ENCODE measurements around the gene SRD5A1. TPM values are rescaled to one million over a fixed set of nuclear protein-coding genes. Genes with fewer than 3 reads are reported as not detected.

SRD5A1 gene
- total RNA-seq, 4 donors from 2014 or later: 9.0 to 79.8 (median 17.0) TPM

DNA sequence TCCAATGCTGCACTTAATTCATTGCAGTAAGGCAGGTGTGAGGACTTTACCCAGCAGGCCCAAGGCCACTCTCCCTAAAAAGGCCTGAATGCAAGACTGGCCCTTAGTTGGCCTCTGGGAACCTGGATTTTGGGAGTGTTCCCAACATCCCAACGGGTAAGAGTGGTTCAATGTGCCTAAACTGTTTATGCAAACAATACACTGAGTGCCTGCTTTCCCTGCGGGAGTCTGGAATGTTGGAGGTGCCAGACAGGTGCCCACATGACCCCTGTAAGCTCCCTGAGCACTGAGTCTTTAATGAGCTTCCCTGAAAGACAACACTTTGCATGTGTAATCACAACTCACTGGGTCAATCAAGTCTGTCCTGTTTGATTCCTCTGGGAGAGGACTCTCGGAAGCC is 37.8 kb upstream of the SRD5A1 start:
- Histone ChIP-seq H3K4me3 (no peak overlapping the region), H3K36me3 (peaks cover 0 to 19% (median 8%) of the 10 kb centered on the region in 4 donors), H3K27ac (no peak overlapping the region), H3K9me3 (no peaks in the 10 kb centered on the region), H3K4me1 (no peaks in the 10 kb centered on the region), H3K27me3 (no peaks in the 10 kb centered on the region)
- DNase-seq: no peak
- WGBS, 2 donors (ENCODE audit: low coverage in 1 of 2): 84% methylated on average over 3 of the region's 3 CpGs; no CpG with 5 or more reads in 1 of the 2 donors
- intact Hi-C loops (cut with DNase I; ENCODE audit: low total_unique reads): no loop called here
- TF ChIP-seq, protein P1, sequence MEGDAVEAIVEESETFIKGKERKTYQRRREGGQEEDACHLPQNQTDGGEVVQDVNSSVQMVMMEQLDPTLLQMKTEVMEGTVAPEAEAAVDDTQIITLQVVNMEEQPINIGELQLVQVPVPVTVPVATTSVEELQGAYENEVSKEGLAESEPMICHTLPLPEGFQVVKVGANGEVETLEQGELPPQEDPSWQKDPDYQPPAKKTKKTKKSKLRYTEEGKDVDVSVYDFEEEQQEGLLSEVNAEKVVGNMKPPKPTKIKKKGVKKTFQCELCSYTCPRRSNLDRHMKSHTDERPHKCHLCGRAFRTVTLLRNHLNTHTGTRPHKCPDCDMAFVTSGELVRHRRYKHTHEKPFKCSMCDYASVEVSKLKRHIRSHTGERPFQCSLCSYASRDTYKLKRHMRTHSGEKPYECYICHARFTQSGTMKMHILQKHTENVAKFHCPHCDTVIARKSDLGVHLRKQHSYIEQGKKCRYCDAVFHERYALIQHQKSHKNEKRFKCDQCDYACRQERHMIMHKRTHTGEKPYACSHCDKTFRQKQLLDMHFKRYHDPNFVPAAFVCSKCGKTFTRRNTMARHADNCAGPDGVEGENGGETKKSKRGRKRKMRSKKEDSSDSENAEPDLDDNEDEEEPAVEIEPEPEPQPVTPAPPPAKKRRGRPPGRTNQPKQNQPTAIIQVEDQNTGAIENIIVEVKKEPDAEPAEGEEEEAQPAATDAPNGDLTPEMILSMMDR (IDR thresholded peaks at IDR 0.05): no peak
- TF ChIP-seq POLR2AphosphoS5 (IDR thresholded peaks at IDR 0.05) (no peak), POLR2A (IDR thresholded peaks at IDR 0.05) (no peak), EP300 (IDR thresholded peaks at IDR 0.05; ENCODE audit: low read depth) (no peak)
- in situ Hi-C loops (cut with MboI; ENCODE audit: low pct_ligation_motif_present in 1 of 4, low pct_unique_long_range_greater_than_20kb in 1 of 4, low sequenced_read_pairs in 3 of 4): loop anchor here in 1 of 4 donors (25.0 kb wide), 1 partner anchor 1108 kb away; no protein-coding TSS in a partner anchor

DNA sequence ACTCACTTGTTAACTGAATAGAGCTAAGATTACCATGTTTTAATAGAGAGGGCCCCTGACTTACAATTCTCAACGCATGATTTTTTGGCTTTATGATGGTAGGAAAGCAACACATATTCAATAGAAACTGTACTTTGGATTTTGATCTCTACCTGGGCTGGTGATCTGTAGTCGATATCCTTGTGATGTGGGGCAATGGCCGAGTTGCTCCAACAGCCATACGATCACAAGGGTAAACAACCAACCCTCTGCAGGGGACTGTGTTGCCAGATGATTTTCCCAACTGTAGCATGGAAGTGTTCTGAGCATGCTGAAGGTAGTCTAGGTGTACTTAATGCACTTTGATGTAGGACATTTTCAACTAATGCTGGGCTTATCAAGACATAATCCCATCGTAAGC is 36.9 kb upstream of the SRD5A1 start:
- TF ChIP-seq EP300 (IDR thresholded peaks at IDR 0.05; ENCODE audit: low read depth) (no peak), POLR2AphosphoS5 (IDR thresholded peaks at IDR 0.05) (no peak), POLR2A (IDR thresholded peaks at IDR 0.05) (no peak)
- TF ChIP-seq, protein P1 (IDR thresholded peaks at IDR 0.05): no peak
- intact Hi-C loops (cut with DNase I; ENCODE audit: low total_unique reads) (no loop called here), in situ Hi-C loops (cut with MboI; ENCODE audit: low pct_ligation_motif_present in 1 of 4, low pct_unique_long_range_greater_than_20kb in 1 of 4, low sequenced_read_pairs in 3 of 4) (loop anchor here in 1 of 4 donors (25.0 kb wide), 1 partner anchor 1109 kb away; no protein-coding TSS in a partner anchor)
- no peaks in the 10 kb centered on the region for H3K27me3 ChIP-seq
- no peak overlapping the region for H3K27ac ChIP-seq
- DNase-seq: no peak
- no peaks in the 10 kb centered on the region for H3K4me1 ChIP-seq
- peaks cover 0 to 23% (median 10%) of the 10 kb centered on the region in 4 donors for H3K36me3 ChIP-seq
- whole genome bisulfite sequencing, 2 donors (ENCODE audit: low coverage in 1 of 2): 95 to 100% methylated on average over 1 to 5 of the region's 5 CpGs
- H3K4me3 ChIP-seq: no peak overlapping the region
- no peaks in the 10 kb centered on the region for H3K9me3 ChIP-seq

DNA sequence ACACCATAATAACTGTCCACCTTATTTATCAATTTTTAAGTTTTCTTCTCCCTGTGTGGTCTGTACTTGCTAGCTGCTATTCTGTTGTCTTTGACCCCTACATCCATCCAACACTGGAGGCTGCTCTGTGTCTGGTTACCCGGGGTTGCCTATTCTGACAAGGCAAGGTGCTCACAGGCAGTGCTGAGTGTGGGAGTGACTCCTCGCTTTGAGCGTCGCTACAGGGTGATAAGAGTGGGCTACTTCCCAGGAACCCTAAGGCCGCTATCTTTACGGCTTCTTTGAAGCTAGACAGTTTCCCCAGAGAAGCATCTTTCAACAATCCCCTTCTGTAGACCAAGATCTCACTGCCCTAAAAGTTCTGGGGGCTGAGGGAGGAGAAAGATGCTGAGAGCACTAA is 35.7 kb upstream of the SRD5A1 start:
- H3K4me1 ChIP-seq: no peaks in the 10 kb centered on the region
- intact Hi-C loops (cut with DNase I; ENCODE audit: low total_unique reads) (no loop called here), in situ Hi-C loops (cut with MboI; ENCODE audit: low pct_ligation_motif_present in 1 of 4, low pct_unique_long_range_greater_than_20kb in 1 of 4, low sequenced_read_pairs in 3 of 4) (loop anchor here in 1 of 4 donors (25.0 kb wide), 1 partner anchor 1110 kb away; no protein-coding TSS in a partner anchor)
- no peak for DNase-seq
- TF ChIP-seq POLR2A (IDR thresholded peaks at IDR 0.05): no peak
- TF ChIP-seq, protein P1 (IDR thresholded peaks at IDR 0.05): no peak
- no peak for TF ChIP-seq EP300 (IDR thresholded peaks at IDR 0.05; ENCODE audit: low read depth)
- no peak for TF ChIP-seq POLR2AphosphoS5 (IDR thresholded peaks at IDR 0.05)
- H3K27ac ChIP-seq: peak overlapping the region in 1 of 4 donors; percentile 53
- 98% methylated on average over 6 of the region's 6 CpGs; no CpG with 5 or more reads in 1 of the 2 donors for WGBS, 2 donors (ENCODE audit: low coverage in 1 of 2)
- H3K36me3 ChIP-seq: peaks cover 0 to 34% (median 15%) of the 10 kb centered on the region in 4 donors
- H3K4me3 ChIP-seq: no peak overlapping the region
- no peaks in the 10 kb centered on the region for H3K9me3 ChIP-seq
- no peaks in the 10 kb centered on the region for H3K27me3 ChIP-seq

DNA sequence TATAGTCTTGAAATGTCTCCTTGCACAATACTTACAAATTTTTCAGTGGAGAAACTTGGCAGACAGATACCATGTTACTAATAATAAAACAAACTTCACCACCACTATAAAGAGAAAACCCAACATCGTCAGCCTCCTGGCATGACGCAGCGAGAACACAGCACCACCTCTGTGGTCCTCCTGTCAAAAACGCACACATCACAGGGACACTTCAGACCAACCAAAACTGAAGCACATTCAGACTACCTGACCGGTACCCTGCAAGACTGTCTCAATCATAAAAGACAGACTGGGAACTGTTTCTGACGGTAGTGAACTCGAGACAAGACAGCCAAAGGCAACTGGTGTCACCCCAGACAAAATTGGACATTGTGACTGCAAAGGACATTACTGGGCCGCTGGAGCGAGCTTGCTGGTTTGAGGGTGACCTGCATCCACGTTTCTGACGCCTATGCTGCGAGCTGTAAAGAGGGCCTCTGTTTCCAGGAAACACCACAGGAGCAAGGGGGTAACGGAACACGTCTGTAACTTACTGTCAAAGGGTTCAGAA is 34.8 kb upstream of the SRD5A1 start:
- H3K9me3 ChIP-seq: no peaks in the 10 kb centered on the region
- no peak for DNase-seq
- WGBS, 2 donors (ENCODE audit: low coverage in 1 of 2): 71 to 82% methylated on average over 2 to 14 of the region's 14 CpGs
- H3K27ac ChIP-seq: no peak overlapping the region
- H3K4me3 ChIP-seq: no peak overlapping the region
- intact Hi-C loops (cut with DNase I; ENCODE audit: low total_unique reads) (no loop called here), in situ Hi-C loops (cut with MboI; ENCODE audit: low pct_ligation_motif_present in 1 of 4, low pct_unique_long_range_greater_than_20kb in 1 of 4, low sequenced_read_pairs in 3 of 4) (loop anchor here in 1 of 4 donors (25.0 kb wide), 1 partner anchor 1111 kb away; no protein-coding TSS in a partner anchor)
- no peaks in the 10 kb centered on the region for H3K27me3 ChIP-seq
- TF ChIP-seq EP300 (IDR thresholded peaks at IDR 0.05; ENCODE audit: low read depth) (no peak), POLR2A (IDR thresholded peaks at IDR 0.05) (no peak), POLR2AphosphoS5 (IDR thresholded peaks at IDR 0.05) (no peak)
- TF ChIP-seq, protein P1 (IDR thresholded peaks at IDR 0.05): no peak
- H3K36me3 ChIP-seq: peaks cover 0 to 43% (median 19%) of the 10 kb centered on the region in 4 donors
- H3K4me1 ChIP-seq: no peaks in the 10 kb centered on the region

Measured in transverse colon (tissue), 4 donors.